ENCODE measurements around the gene EFL1. TPM values are rescaled to one million over a fixed set of nuclear protein-coding genes. Genes with fewer than 3 reads are reported as not detected.
"Not testable (repeated sequence)": the region's sequence is repeated elsewhere in the genome, so short reads cannot be mapped to it uniquely, and the experiment has no call there.

The EFL1 gene
- total RNA-seq, 5 donors from 2014 or later (not counting 1 experiment from before 2014, with no cell fraction given) = 16.5 to 22.0 (median 20.1) TPM

DNA sequence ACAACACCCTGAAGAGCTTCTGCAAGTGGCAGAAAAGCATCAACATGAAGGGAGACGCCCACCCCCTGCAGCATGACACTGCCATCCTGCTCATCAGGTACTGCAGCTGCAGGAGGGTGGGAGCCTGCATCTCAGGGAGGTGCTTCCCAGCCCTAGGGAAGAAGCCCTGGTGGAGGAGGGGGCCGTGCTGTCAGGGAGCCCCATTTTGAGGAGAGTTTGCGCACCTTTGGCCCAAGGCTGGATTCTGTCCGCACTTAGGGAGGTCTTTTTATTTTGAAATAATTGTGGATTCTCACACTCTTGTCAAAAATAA is 42.2 kb upstream of the EFL1 start:
- Mint-ChIP-seq H3K27me3 (no peaks in the 10 kb centered on the region), H3K27ac (no peak overlapping the region), H3K9me3 (no peaks in the 10 kb centered on the region), H3K4me1 (peaks cover 0 to 16% (median 11%) of the 10 kb centered on the region in 3 donors), H3K4me3 (no peak overlapping the region), H3K36me3 (no peaks in the 10 kb centered on the region)
- Histone ChIP-seq H3K4me1 (ENCODE audit: control insufficient read depth in 1 of 2, extremely low read depth in 1 of 2, insufficient read depth in 2 of 2, low read length in 2 of 2) (peaks cover 0 to 4% of the 10 kb centered on the region in 2 experiments), H3K27ac (ENCODE audit: low read length) (no peak overlapping the region), H3K36me3 (ENCODE audit: control insufficient read depth in 2 of 2, extremely low read depth in 1 of 2, insufficient read depth in 1 of 2, low read length in 1 of 2) (peaks cover 0 to 6% of the 10 kb centered on the region in 2 donors), H3K27me3 (replicated peaks in 1 of 2; ENCODE audit: control insufficient read depth in 2 of 2, extremely low read depth in 1 of 2, insufficient read depth in 2 of 2, low read length in 1 of 2) (peaks cover 0 to 2% of the 10 kb centered on the region in 2 experiments), H3K4me3 (ENCODE audit: control insufficient read depth in 1 of 2, extremely low read depth in 1 of 2, low read length in 1 of 2) (no peak overlapping the region), H3K9me3 (no peaks in the 10 kb centered on the region)
- ATAC-seq (replicated peaks in 1 of 4) (no peak), DNase-seq (peak in 1 of 35 experiments; percentile 6)
- CTCF ChIA-PET = no interaction called here
- 70% methylated on average over 1 of the region's 4 CpGs for WGBS (ENCODE audit: insufficient coverage)
- POLR2A ChIA-PET = no interaction called here

DNA sequence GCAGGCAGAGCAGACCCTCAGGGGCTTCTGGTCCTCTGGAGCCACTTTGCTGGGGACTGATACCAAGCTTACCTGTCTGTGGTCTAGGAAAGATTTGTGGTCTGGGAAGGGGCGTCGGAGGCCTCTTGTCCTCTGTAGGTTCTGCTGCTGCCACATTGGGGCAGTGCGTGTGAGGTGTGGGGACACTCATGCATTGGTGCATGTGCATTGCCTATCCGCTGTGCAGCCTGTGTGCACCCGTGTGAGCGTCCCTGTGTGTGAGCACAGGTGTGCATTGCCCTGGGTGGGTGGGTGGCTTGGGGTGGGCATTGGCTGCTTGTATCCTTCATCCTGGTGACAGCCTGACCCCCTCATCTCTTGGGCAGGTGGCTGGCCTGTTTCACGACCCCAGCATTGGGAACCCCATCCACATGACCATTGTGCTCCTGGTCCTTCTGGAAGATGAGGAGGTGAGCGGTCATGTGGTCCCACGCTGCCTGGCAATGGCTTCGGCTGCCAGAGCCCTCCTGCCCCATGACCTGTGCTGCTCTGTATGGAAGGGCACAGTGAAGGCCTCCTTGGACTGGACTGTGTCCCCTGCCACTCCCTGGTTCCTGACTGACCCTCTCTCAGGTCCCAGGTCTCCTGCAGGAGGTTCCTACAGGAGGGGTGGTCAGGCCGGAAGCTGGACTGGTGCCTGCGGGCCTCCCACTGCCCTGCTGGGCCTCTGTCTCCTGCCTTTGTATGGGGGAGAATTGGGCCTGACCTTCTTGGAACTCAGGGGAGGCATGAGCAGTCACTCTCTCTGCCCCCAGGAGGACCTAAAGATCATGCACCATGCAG is 41.6 kb upstream of the EFL1 start:
- DNase-seq = no peak
- Mint-ChIP-seq H3K4me3 (no peak overlapping the region), H3K4me1 (peaks cover 1 to 19% (median 11%) of the 10 kb centered on the region in 3 donors), H3K36me3 (no peaks in the 10 kb centered on the region), H3K27me3 (no peaks in the 10 kb centered on the region), H3K27ac (no peak overlapping the region), H3K9me3 (no peaks in the 10 kb centered on the region)
- Histone ChIP-seq H3K27me3 (replicated peaks in 1 of 2; ENCODE audit: control insufficient read depth in 2 of 2, extremely low read depth in 1 of 2, insufficient read depth in 2 of 2, low read length in 1 of 2) (peaks cover 0 to 2% of the 10 kb centered on the region in 2 experiments), H3K36me3 (ENCODE audit: control insufficient read depth in 2 of 2, extremely low read depth in 1 of 2, insufficient read depth in 1 of 2, low read length in 1 of 2) (peaks cover 0 to 6% of the 10 kb centered on the region in 2 donors), H3K27ac (ENCODE audit: low read length) (no peak overlapping the region), H3K4me3 (ENCODE audit: control insufficient read depth in 1 of 2, extremely low read depth in 1 of 2, low read length in 1 of 2) (no peak overlapping the region), H3K4me1 (ENCODE audit: control insufficient read depth in 1 of 2, extremely low read depth in 1 of 2, insufficient read depth in 2 of 2, low read length in 2 of 2) (peaks cover 0 to 4% of the 10 kb centered on the region in 2 experiments), H3K9me3 (no peaks in the 10 kb centered on the region)
- 92% methylated on average over 4 of the region's 12 CpGs for WGBS (ENCODE audit: insufficient coverage)
- ChIA-PET POLR2A (no interaction called here), CTCF (interaction anchor here in 1 of 2 donors (0.6 kb wide), 1 partner anchor 37 kb away, joined by 3 read pairs; no protein-coding TSS in a partner anchor)
- ATAC-seq (replicated peaks in 1 of 4) = no peak

DNA sequence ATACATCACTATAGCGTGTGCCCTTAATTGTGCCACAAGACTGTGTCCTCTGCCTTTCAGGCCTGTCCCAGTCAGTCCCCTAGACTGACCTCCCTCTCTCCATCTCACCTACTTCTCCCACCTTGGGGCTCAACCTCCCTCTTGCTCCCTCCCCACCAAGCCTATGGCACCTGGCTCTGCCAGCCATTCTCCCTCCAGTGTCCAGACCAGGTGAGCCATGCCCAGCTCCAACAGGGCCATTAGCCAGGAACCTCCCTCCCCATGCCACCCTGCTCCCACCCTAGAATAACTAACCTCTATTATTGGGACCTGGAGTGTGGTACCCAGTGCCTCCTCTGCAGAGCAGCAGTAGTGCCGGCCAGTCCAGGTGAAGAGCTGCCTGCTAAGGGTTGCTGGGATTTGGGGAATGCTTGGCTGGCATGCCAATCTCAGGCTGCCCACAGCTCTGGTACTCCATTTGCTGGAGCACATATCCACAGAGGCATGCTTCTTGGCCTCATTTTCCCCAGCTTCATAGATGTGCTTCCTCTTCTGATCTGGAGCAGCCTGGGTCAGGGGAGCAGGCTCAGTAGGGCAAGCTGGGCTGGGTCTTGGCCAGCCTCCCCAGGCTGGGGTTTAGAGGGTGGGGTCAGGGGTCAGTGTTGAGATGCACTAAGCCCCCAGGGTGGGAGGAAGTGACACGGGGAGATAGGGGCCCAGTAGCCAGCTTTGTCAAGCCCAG is 38.9 kb upstream of the EFL1 start:
- DNase-seq = peak in 1 of 35 experiments; percentile 0
- 100% methylated on average over 1 of the region's 3 CpGs for WGBS (ENCODE audit: insufficient coverage)
- ChIA-PET POLR2A (no interaction called here), CTCF (no interaction called here)
- ATAC-seq (replicated peaks in 1 of 4) = no peak
- peaks cover 2 to 16% of the 10 kb centered on the region in 2 experiments for H3K4me1 ChIP-seq (ENCODE audit: control insufficient read depth in 1 of 2, extremely low read depth in 1 of 2, insufficient read depth in 2 of 2, low read length in 2 of 2)
- H3K36me3 ChIP-seq (ENCODE audit: control insufficient read depth in 2 of 2, extremely low read depth in 1 of 2, insufficient read depth in 1 of 2, low read length in 1 of 2) = peaks cover 0 to 2% of the 10 kb centered on the region in 2 donors
- H3K9me3 ChIP-seq = no peaks in the 10 kb centered on the region
- H3K27me3 ChIP-seq (replicated peaks in 1 of 2; ENCODE audit: control insufficient read depth in 2 of 2, extremely low read depth in 1 of 2, insufficient read depth in 2 of 2, low read length in 1 of 2) = peaks cover 0 to 2% of the 10 kb centered on the region in 2 experiments
- Mint-ChIP-seq H3K36me3 (no peaks in the 10 kb centered on the region), H3K27ac (no peak overlapping the region), H3K9me3 (no peaks in the 10 kb centered on the region), H3K4me1 (peaks cover 22 to 41% (median 30%) of the 10 kb centered on the region in 3 donors), H3K4me3 (no peak overlapping the region), H3K27me3 (no peaks in the 10 kb centered on the region)
- no peak overlapping the region for H3K4me3 ChIP-seq (ENCODE audit: control insufficient read depth in 1 of 2, extremely low read depth in 1 of 2, low read length in 1 of 2)
- no peak overlapping the region for H3K27ac ChIP-seq (ENCODE audit: low read length)

DNA sequence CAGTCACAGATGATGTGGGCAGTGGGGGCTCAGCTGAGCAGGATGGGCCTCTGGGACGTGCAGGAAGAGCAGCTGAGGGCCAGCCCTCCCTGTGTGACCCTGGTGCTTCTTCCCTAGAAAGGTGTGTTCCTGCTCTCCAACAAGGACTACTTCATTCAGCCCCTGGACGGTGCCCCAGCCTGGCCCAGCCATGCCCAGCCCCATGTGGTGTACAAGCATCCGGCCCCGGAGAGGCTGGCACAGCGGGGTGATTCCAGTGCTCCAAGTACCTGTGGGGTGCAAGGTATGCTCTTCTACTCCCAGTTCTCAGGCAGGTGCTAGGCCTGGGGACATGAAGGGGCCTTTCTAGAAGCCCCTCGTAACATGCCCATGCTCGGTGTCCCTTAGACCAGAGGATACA is 38.3 kb upstream of the EFL1 start:
- peaks cover 2 to 16% of the 10 kb centered on the region in 2 experiments for H3K4me1 ChIP-seq (ENCODE audit: control insufficient read depth in 1 of 2, extremely low read depth in 1 of 2, insufficient read depth in 2 of 2, low read length in 2 of 2)
- DNase-seq (peak in 1 of 35 experiments; percentile 11), ATAC-seq (replicated peaks in 1 of 4) (no peak)
- H3K36me3 ChIP-seq (ENCODE audit: control insufficient read depth in 2 of 2, extremely low read depth in 1 of 2, insufficient read depth in 1 of 2, low read length in 1 of 2) = peaks cover 0 to 2% of the 10 kb centered on the region in 2 donors
- H3K27ac ChIP-seq (ENCODE audit: low read length) = no peak overlapping the region
- H3K9me3 ChIP-seq = no peaks in the 10 kb centered on the region
- Mint-ChIP-seq H3K4me1 (peaks cover 22 to 42% (median 30%) of the 10 kb centered on the region in 3 donors), H3K4me3 (no peak overlapping the region), H3K9me3 (no peaks in the 10 kb centered on the region), H3K27ac (no peak overlapping the region), H3K27me3 (no peaks in the 10 kb centered on the region), H3K36me3 (no peaks in the 10 kb centered on the region)
- H3K4me3 ChIP-seq (ENCODE audit: control insufficient read depth in 1 of 2, extremely low read depth in 1 of 2, low read length in 1 of 2) = no peak overlapping the region
- ChIA-PET POLR2A (no interaction called here), CTCF (no interaction called here)
- peaks cover 0 to 2% of the 10 kb centered on the region in 2 experiments for H3K27me3 ChIP-seq (replicated peaks in 1 of 2; ENCODE audit: control insufficient read depth in 2 of 2, extremely low read depth in 1 of 2, insufficient read depth in 2 of 2, low read length in 1 of 2)
- 95% methylated on average over 7 of the region's 7 CpGs for WGBS (ENCODE audit: insufficient coverage)

DNA sequence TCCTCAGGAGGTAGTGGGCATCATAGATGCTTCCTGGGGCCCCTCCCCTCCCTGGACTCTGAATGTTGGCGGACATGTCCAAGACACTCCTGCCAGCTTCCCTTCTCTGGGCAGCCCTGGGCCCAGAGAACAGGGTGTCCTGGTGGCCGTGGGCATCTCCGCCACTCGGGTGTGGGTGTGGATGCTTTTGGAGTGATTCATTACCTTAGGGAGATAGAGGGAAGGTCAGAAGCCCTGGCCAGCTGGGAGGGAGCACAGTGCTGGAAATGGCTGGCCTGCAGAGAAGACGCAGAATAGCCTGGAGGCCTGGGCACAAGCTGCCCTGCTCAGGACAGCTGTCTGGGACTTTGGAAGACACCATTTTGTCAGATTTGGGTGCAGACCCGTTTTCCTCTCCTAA is 37.8 kb upstream of the EFL1 start:
- H3K9me3 Mint-ChIP-seq; H3K36me3 Mint-ChIP-seq; DNase-seq; H3K4me3 ChIP-seq (ENCODE audit: control insufficient read depth in 1 of 2, extremely low read depth in 1 of 2, low read length in 1 of 2); POLR2A ChIA-PET; ATAC-seq (replicated peaks in 1 of 4); H3K4me3 Mint-ChIP-seq; CTCF ChIA-PET; H3K36me3 ChIP-seq (ENCODE audit: control insufficient read depth in 2 of 2, extremely low read depth in 1 of 2, insufficient read depth in 1 of 2, low read length in 1 of 2); H3K27me3 Mint-ChIP-seq; H3K27me3 ChIP-seq (replicated peaks in 1 of 2; ENCODE audit: control insufficient read depth in 2 of 2, extremely low read depth in 1 of 2, insufficient read depth in 2 of 2, low read length in 1 of 2); H3K9me3 ChIP-seq; H3K27ac ChIP-seq (ENCODE audit: low read length); H3K27ac Mint-ChIP-seq: not testable (repeated sequence)
- H3K4me1 ChIP-seq (ENCODE audit: control insufficient read depth in 1 of 2, extremely low read depth in 1 of 2, insufficient read depth in 2 of 2, low read length in 2 of 2) = peaks cover 2 to 16% of the 10 kb centered on the region in 2 experiments
- 83% methylated on average over 3 of the region's 6 CpGs for WGBS (ENCODE audit: insufficient coverage)
- H3K4me1 Mint-ChIP-seq = peaks cover 22 to 41% (median 29%) of the 10 kb centered on the region in 3 donors

DNA sequence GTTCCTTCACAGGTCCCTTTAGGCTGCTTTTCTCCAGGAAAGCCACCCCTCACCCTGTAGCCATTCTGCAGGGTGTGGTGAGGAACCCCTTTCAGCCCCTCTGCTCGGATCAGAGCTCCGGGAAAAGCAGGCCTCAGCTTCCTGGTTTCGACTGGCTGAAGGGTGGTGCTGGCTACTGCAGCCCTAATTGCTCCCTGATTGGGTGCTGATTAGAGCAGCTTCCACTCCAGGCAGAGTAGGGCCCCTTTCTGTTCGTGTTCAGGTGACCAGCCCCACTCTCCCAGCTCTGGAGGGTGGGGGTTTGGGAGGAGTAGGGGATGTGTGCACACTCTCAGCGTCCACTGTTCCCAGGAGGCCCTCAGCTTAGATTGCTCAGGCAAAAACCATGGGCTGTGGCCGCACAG is 37.0 kb upstream of the EFL1 start:
- DNase-seq = peak in 1 of 35 experiments; percentile 10
- not testable (repeated sequence) for ATAC-seq (replicated peaks in 1 of 4); H3K27me3 Mint-ChIP-seq; H3K27me3 ChIP-seq (replicated peaks in 1 of 2; ENCODE audit: control insufficient read depth in 2 of 2, extremely low read depth in 1 of 2, insufficient read depth in 2 of 2, low read length in 1 of 2); H3K4me3 ChIP-seq (ENCODE audit: control insufficient read depth in 1 of 2, extremely low read depth in 1 of 2, low read length in 1 of 2); H3K4me3 Mint-ChIP-seq; H3K27ac Mint-ChIP-seq; H3K27ac ChIP-seq (ENCODE audit: low read length); H3K9me3 ChIP-seq; H3K36me3 Mint-ChIP-seq; H3K9me3 Mint-ChIP-seq; H3K36me3 ChIP-seq (ENCODE audit: control insufficient read depth in 2 of 2, extremely low read depth in 1 of 2, insufficient read depth in 1 of 2, low read length in 1 of 2)
- no CpG with 5 or more reads among the region's 6 CpGs for WGBS (ENCODE audit: insufficient coverage)
- ChIA-PET CTCF (interaction anchor here in 1 of 2 donors (0.6 kb wide), 1 partner anchor 165 kb away, joined by 3 read pairs; no protein-coding TSS in a partner anchor), POLR2A (interaction anchor here in 1 of 2 donors (0.6 kb wide), 1 partner anchor 393 kb away, joined by 4 read pairs; no protein-coding TSS in a partner anchor)
- peaks cover 2 to 12% of the 10 kb centered on the region in 2 experiments for H3K4me1 ChIP-seq (ENCODE audit: control insufficient read depth in 1 of 2, extremely low read depth in 1 of 2, insufficient read depth in 2 of 2, low read length in 2 of 2)
- peaks cover 21 to 33% (median 22%) of the 10 kb centered on the region in 3 donors for H3K4me1 Mint-ChIP-seq
